HepG2 (cell line): ENCODE measurements around the gene NUFIP1. TPM values are rescaled to one million over a fixed set of nuclear protein-coding genes. Genes with fewer than 3 reads are reported as not detected.

Experiments used
- GABPA ChIP-seq, 2 experiments: IDR thresholded peaks; 2 replicates each; pipeline ENCODE4 v1.6.1; 2011 to 2016; ENCODE audit warnings: low read depth in 2 of 2, low read length in 1 of 2, missing biosample characterization in 1 of 2, missing genetic modification characterization in 1 of 2
- JUND ChIP-seq: sonication (generic); formaldehyde crosslinking; IDR thresholded peaks from 2 replicates; pipeline ENCODE4 v1.8.0; 2022; ENCODE audit warnings: mild to moderate bottlenecking, missing genetic modification reagents
- KMT2A ChIP-seq: sonication (generic); formaldehyde crosslinking; IDR thresholded peaks from 2 replicates; pipeline ENCODE4 v1.4.0; 2020; ENCODE audit warnings: missing genetic modification reagents
- MTF2 ChIP-seq: sonication (generic); formaldehyde crosslinking; IDR thresholded peaks from 2 replicates; pipeline ENCODE4 v1.5.0; 2020; ENCODE audit warnings: missing genetic modification reagents, borderline replicate concordance
- MXI1 ChIP-seq: IDR thresholded peaks from 3 replicates; pipeline ENCODE4 v1.6.1; 2012; ENCODE audit warnings: low read depth, low read length, inconsistent platforms, borderline replicate concordance
- NCOA1 ChIP-seq: sonication (generic); formaldehyde crosslinking; IDR thresholded peaks from 2 replicates; pipeline ENCODE4 v1.9.0; 2021; ENCODE audit warnings: missing genetic modification reagents
- RBM22 ChIP-seq: fragments of 200-400 bp; formaldehyde crosslinking; optimal IDR thresholded peaks from 2 replicates; pipeline ENCODE3; 2017; ENCODE audit warnings: mild to moderate bottlenecking, low read length, moderate library complexity
- SMAD3 ChIP-seq: sonication (generic); formaldehyde crosslinking; IDR thresholded peaks from 2 replicates; pipeline ENCODE4 v1.4.0; 2020; ENCODE audit warnings: missing genetic modification reagents
- SRSF1 ChIP-seq: fragments of 200-400 bp; formaldehyde crosslinking; optimal IDR thresholded peaks from 2 replicates; pipeline ENCODE3; 2017; ENCODE audit warnings: mild to moderate bottlenecking, low read depth, low read length, moderate library complexity
- STAG1 ChIP-seq: sonication (generic); formaldehyde crosslinking; IDR thresholded peaks from 2 replicates; pipeline ENCODE4 v1.4.0; 2020; ENCODE audit warnings: missing genetic modification reagents
- TBX3 ChIP-seq: fragments of 450-650 bp; IDR thresholded peaks from 2 replicates; pipeline ENCODE4 v1.6.1; 2017; ENCODE audit warnings: antibody characterized with exemption, mild to moderate bottlenecking, inconsistent platforms, borderline replicate concordance
- XBP1 ChIP-seq: sonication (generic); formaldehyde crosslinking; IDR thresholded peaks from 2 replicates; pipeline ENCODE4 v1.5.0; 2020; ENCODE audit warnings: missing genetic modification reagents
- ZNF256 ChIP-seq: sonication (generic); formaldehyde crosslinking; conservative IDR thresholded peaks from 2 replicates; pipeline ENCODE4 v1.4.0; 2020; ENCODE audit warnings: missing genetic modification reagents
- ZNF335 ChIP-seq: sonication (generic); formaldehyde crosslinking; IDR thresholded peaks from 2 replicates; pipeline ENCODE4 v1.4.0; 2020; ENCODE audit warnings: missing genetic modification reagents
- ZNF383 ChIP-seq: sonication (generic); formaldehyde crosslinking; IDR thresholded peaks from 2 replicates; pipeline ENCODE4 v1.4.0; 2020; ENCODE audit warnings: missing genetic modification reagents, mild to moderate bottlenecking, borderline replicate concordance
- ZNF451 ChIP-seq: sonication (generic); formaldehyde crosslinking; IDR thresholded peaks from 2 replicates; pipeline ENCODE4 v1.5.0; 2020; ENCODE audit warnings: mild to moderate bottlenecking, missing genetic modification reagents
- ZNF530 ChIP-seq: sonication (generic); formaldehyde crosslinking; IDR thresholded peaks from 2 replicates; pipeline ENCODE4 v1.5.0; 2020; ENCODE audit warnings: low read depth, mild to moderate bottlenecking, missing genetic modification reagents
- ZNF615 ChIP-seq: sonication (generic); formaldehyde crosslinking; IDR thresholded peaks from 2 replicates; pipeline ENCODE4 v1.5.0; 2020; ENCODE audit warnings: mild to moderate bottlenecking, missing genetic modification reagents, borderline replicate concordance
- polyA plus RNA-seq, 8 experiments: library from polyadenylated mRNA; depleted of rRNA in 3 of 8; stranded (reverse) in 7 of 8; unstranded in 1 of 8; fragments of >200 nt; fragmentation: Illumina TruSeq in 4 of 8; extraction: Trizol in 4 of 8; gene quantifications; 2 replicates each; pipeline versions ENCODE4 v1.2.1 to v1.2.3, GENCODE V29; 2011 to 2016; ENCODE audit warnings: low read depth in 4 of 8, missing spikeins in 1 of 8, mixed read lengths in 1 of 8; ENCODE audit not compliant: insufficient read depth in 1 of 8
- total RNA-seq, 5 experiments: library from RNA; depleted of rRNA; stranded (reverse); fragments of >200 nt; fragmentation: Illumina TruSeq; extraction: Trizol; gene quantifications; 2 replicates each; pipeline ENCODE4 v1.2.3, GENCODE V29; 2016; ENCODE audit warnings: low read depth in 1 of 5
- TF ChIP-seq, protein P1 (sequence below): sonication (generic); formaldehyde crosslinking; IDR thresholded peaks from 2 replicates; pipeline ENCODE4 v1.4.0; 2020; ENCODE audit warnings: mild to moderate bottlenecking, missing genetic modification reagents
- TF ChIP-seq, protein P2 (sequence below): sonication (generic); formaldehyde crosslinking; IDR thresholded peaks from 2 replicates; pipeline ENCODE4 v1.8.0; 2022; ENCODE audit warnings: mild to moderate bottlenecking, missing genetic modification reagents, moderate library complexity
- TF ChIP-seq, protein P3 (sequence below): IDR thresholded peaks from 2 replicates; pipeline ENCODE4 v1.6.1; 2018; ENCODE audit warnings: missing genetic modification reagents
- TF ChIP-seq, protein P4 (sequence below): sonication (generic); formaldehyde crosslinking; IDR thresholded peaks from 2 replicates; pipeline ENCODE4 v1.4.0; 2020; ENCODE audit warnings: mild to moderate bottlenecking, missing genetic modification reagents
- TF ChIP-seq, protein P5 (sequence below): sonication (generic); formaldehyde crosslinking; IDR thresholded peaks from 2 replicates; pipeline ENCODE4 v1.8.1; 2023; ENCODE audit warnings: mild to moderate bottlenecking, moderate library complexity, missing genetic modification reagents

Gene NUFIP1
- total and polyA plus RNA-seq, 2 of the 13 experiments (the other 11 are each of a cell fraction or from before 2014, with no cell fraction given), result 1.9 to 10.3 TPM

DNA sequence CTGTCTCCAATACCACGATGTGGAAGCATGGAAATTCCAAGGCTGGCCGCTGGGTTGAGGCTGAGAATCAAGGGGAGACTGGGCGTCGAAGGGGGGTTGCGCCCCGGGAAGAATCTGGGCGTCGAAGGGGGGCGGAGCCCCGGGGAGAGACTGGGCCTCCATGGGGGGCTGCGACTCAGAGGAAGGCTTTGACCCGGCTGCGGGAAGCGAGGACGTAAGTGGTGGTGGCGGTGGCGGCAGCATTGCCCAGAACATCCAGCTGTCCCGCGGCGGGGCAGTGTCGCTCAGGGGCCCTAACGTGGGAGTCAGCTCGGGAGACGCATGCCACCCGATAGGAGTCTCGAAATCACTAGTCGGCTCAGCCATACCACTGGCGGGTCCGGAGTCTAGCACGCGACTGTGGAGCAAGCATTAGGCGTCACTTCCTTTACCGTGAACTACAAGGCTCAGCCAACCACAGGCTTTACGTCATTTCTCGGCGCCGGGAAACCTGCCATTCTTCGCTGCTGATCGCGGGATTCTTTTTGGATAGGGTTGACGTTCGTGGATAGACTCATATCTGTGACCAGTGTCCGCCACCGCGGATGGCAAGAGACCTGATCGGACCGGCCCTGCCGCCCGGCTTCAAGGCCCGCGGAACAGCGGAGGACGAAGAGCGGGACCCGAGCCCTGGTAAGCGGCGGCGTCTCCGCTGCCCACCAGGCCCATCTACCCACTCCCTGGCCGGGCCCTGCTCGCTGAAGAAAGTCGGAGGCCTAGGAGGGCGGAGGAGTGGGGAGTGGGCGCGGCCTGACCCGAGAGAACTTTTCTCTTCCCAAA lies at the start of gene NUFIP1, which contains the start of gene GPALPP1 (continued):
- TF ChIP-seq JUND (CRISPR knock-in tag), result no peak
- TF ChIP-seq, protein P1, sequence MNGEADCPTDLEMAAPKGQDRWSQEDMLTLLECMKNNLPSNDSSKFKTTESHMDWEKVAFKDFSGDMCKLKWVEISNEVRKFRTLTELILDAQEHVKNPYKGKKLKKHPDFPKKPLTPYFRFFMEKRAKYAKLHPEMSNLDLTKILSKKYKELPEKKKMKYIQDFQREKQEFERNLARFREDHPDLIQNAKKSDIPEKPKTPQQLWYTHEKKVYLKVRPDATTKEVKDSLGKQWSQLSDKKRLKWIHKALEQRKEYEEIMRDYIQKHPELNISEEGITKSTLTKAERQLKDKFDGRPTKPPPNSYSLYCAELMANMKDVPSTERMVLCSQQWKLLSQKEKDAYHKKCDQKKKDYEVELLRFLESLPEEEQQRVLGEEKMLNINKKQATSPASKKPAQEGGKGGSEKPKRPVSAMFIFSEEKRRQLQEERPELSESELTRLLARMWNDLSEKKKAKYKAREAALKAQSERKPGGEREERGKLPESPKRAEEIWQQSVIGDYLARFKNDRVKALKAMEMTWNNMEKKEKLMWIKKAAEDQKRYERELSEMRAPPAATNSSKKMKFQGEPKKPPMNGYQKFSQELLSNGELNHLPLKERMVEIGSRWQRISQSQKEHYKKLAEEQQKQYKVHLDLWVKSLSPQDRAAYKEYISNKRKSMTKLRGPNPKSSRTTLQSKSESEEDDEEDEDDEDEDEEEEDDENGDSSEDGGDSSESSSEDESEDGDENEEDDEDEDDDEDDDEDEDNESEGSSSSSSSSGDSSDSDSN (CRISPR knock-in tag), result peak; percentile 80; the same call in 1 of the 2 replicates
- 0 out of 2 replicates have a peak, but pooled peaks have one; percentile 23 for TF ChIP-seq ZNF451 (CRISPR knock-in tag)
- TF ChIP-seq MXI1, result peak; percentile 95; the same call in 2 of the 3 replicates
- TF ChIP-seq STAG1 (CRISPR knock-in tag), result 0 out of 2 replicates have a peak, but pooled peaks have one; percentile 2
- peak; percentile 75 for TF ChIP-seq GABPA (IDR thresholded peaks at IDR 0.05; ENCODE audit: low read depth, low read length)
- TF ChIP-seq GABPA (CRISPR knock-in tag; IDR thresholded peaks at IDR 0.05; ENCODE audit: low read depth), result peak; percentile 96
- TF ChIP-seq ZNF530 (CRISPR knock-in tag), result no peak
- TF ChIP-seq NCOA1 (CRISPR knock-in tag), result no peak
- TF ChIP-seq KMT2A, result peak; percentile 98
- TF ChIP-seq SRSF1, result no peak
- TF ChIP-seq ZNF335 (CRISPR knock-in tag), result peak; percentile 89; the same call in 1 of the 2 replicates
- TF ChIP-seq SMAD3 (CRISPR knock-in tag), result no peak
- 0 out of 2 replicates have a peak, but pooled peaks have one; percentile 66 for TF ChIP-seq ZNF615 (CRISPR knock-in tag)
- no peak for TF ChIP-seq TBX3
- TF ChIP-seq, protein P2, sequence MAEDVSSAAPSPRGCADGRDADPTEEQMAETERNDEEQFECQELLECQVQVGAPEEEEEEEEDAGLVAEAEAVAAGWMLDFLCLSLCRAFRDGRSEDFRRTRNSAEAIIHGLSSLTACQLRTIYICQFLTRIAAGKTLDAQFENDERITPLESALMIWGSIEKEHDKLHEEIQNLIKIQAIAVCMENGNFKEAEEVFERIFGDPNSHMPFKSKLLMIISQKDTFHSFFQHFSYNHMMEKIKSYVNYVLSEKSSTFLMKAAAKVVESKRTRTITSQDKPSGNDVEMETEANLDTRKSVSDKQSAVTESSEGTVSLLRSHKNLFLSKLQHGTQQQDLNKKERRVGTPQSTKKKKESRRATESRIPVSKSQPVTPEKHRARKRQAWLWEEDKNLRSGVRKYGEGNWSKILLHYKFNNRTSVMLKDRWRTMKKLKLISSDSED (CRISPR knock-in tag), result no peak
- TF ChIP-seq MTF2 (CRISPR knock-in tag), result no peak
- no peak for TF ChIP-seq ZNF383 (CRISPR knock-in tag)
- TF ChIP-seq XBP1 (CRISPR knock-in tag), result no peak
- TF ChIP-seq, protein P3, sequence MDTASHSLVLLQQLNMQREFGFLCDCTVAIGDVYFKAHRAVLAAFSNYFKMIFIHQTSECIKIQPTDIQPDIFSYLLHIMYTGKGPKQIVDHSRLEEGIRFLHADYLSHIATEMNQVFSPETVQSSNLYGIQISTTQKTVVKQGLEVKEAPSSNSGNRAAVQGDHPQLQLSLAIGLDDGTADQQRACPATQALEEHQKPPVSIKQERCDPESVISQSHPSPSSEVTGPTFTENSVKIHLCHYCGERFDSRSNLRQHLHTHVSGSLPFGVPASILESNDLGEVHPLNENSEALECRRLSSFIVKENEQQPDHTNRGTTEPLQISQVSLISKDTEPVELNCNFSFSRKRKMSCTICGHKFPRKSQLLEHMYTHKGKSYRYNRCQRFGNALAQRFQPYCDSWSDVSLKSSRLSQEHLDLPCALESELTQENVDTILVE (CRISPR knock-in tag), result peak; percentile 36; the same call in 1 of the 2 replicates
- TF ChIP-seq RBM22, result no peak
- 0 out of 2 replicates have a peak, but pooled peaks have one; percentile 56 for TF ChIP-seq ZNF256 (CRISPR knock-in tag)
- TF ChIP-seq, protein P4, sequence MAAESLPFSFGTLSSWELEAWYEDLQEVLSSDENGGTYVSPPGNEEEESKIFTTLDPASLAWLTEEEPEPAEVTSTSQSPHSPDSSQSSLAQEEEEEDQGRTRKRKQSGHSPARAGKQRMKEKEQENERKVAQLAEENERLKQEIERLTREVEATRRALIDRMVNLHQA (CRISPR knock-in tag), result no peak
- TF ChIP-seq, protein P5, sequence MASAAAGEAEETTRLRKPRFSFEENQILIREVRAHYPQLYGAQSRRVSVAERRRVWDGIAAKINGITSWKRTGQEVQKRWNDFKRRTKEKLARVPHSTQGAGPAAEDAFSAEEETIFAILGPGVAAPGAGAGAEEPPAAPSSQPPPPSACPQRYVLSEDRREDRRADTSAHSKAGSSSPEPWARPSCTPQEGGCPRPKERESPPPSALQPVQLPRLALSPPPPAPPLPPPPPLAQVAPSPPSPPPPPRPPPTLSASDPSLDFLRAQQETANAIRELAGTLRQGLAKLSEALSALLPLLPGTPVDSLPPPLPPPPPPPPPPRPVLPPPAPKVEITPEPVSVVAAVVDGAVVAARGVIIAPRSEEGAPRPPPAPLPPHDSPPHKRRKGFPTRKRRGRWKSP (CRISPR knock-in tag), result peak; percentile 49; the same call in 1 of the 2 replicates
